HepG2 (cell line): ENCODE data around the gene SLC35F3. TPM values are rescaled to one million over a fixed set of nuclear protein-coding genes. Genes with fewer than 3 reads are reported as not detected.
A peak's percentile ranks its signal among the peaks of the same experiment; 100 is the strongest.

Source experiments
- BORCS8-MEF2B ChIP-seq: sonication (generic); formaldehyde crosslinking; IDR thresholded peaks from 2 replicates; pipeline ENCODE4 v1.8.0; 2022; ENCODE audit warnings: mild to moderate bottlenecking, missing genetic modification reagents
- FOXA1 ChIP-seq, 2 experiments: fragments of 450-650 bp in 1 of 2; sonication (generic) in 1 of 2; formaldehyde crosslinking in 1 of 2; IDR thresholded peaks; 2 replicates each; pipeline versions ENCODE4 v1.4.0 to v1.6.1; 2016 to 2020; ENCODE audit warnings: missing genetic modification reagents in 1 of 2
- FOXJ3 ChIP-seq: sonication (generic); formaldehyde crosslinking; IDR thresholded peaks from 2 replicates; pipeline ENCODE4 v1.4.0; 2020; ENCODE audit warnings: missing genetic modification reagents, mild to moderate bottlenecking, borderline replicate concordance
- HNRNPH1 ChIP-seq: fragments of 200-400 bp; formaldehyde crosslinking; optimal IDR thresholded peaks from 2 replicates; pipeline ENCODE3; 2017; ENCODE audit warnings: mild to moderate bottlenecking, low read depth, low read length
- KLF12 ChIP-seq: sonication (generic); formaldehyde crosslinking; IDR thresholded peaks from 2 replicates; pipeline ENCODE4 v1.4.0; 2020; ENCODE audit warnings: missing genetic modification reagents, borderline replicate concordance
- KLF9 ChIP-seq: IDR thresholded peaks from 2 replicates; pipeline ENCODE4 v1.6.1; 2016; ENCODE audit warnings: low read depth
- ZNF484 ChIP-seq: sonication (generic); formaldehyde crosslinking; IDR thresholded peaks from 2 replicates; pipeline ENCODE4 v1.5.1; 2020; ENCODE audit warnings: mild to moderate bottlenecking, low read depth, missing genetic modification reagents, borderline replicate concordance
- ZNF558 ChIP-seq: sonication (generic); formaldehyde crosslinking; IDR thresholded peaks from 2 replicates; pipeline ENCODE4 v1.9.0; 2022; ENCODE audit warnings: mild to moderate bottlenecking, missing genetic modification reagents, borderline replicate concordance
- ZNF564 ChIP-seq: sonication (generic); formaldehyde crosslinking; IDR thresholded peaks from 2 replicates; pipeline ENCODE4 v1.8.1; 2023; ENCODE audit warnings: mild to moderate bottlenecking, missing genetic modification reagents
- ZNF703 ChIP-seq: sonication (generic); formaldehyde crosslinking; IDR thresholded peaks from 2 replicates; pipeline ENCODE4 v1.5.1; 2020; ENCODE audit warnings: missing genetic modification reagents, mild to moderate bottlenecking, moderate library complexity, borderline replicate concordance
- polyA plus RNA-seq, 8 experiments: library from polyadenylated mRNA; depleted of rRNA in 3 of 8; stranded (reverse) in 7 of 8; unstranded in 1 of 8; fragments of >200 nt; fragmentation: Illumina TruSeq in 4 of 8; extraction: Trizol in 4 of 8; gene quantifications; 2 replicates each; pipeline versions ENCODE4 v1.2.1 to v1.2.3, GENCODE V29; 2011 to 2016; ENCODE audit warnings: low read depth in 4 of 8, missing spikeins in 1 of 8, mixed read lengths in 1 of 8; ENCODE audit not compliant: insufficient read depth in 1 of 8
- total RNA-seq, 5 experiments: library from RNA; depleted of rRNA; stranded (reverse); fragments of >200 nt; fragmentation: Illumina TruSeq; extraction: Trizol; gene quantifications; 2 replicates each; pipeline ENCODE4 v1.2.3, GENCODE V29; 2016; ENCODE audit warnings: low read depth in 1 of 5
- TF ChIP-seq, protein P1 (sequence below): IDR thresholded peaks from 2 replicates; pipeline ENCODE4 v1.6.1; 2016; ENCODE audit warnings: low read depth, missing genetic modification reagents, missing compliant biosample characterization
- TF ChIP-seq, protein P2 (sequence below): fragments of 450-650 bp; IDR thresholded peaks from 2 replicates; pipeline ENCODE4 v1.6.1; 2016
- TF ChIP-seq, protein P3 (sequence below): sonication (generic); formaldehyde crosslinking; IDR thresholded peaks from 2 replicates; pipeline ENCODE4 v1.8.1; 2023; ENCODE audit warnings: mild to moderate bottlenecking, missing genetic modification reagents
- TF ChIP-seq, protein P4 (sequence below): sonication (generic); formaldehyde crosslinking; IDR thresholded peaks from 2 replicates; pipeline ENCODE4 v1.5.0; 2020; ENCODE audit warnings: mild to moderate bottlenecking, missing genetic modification reagents, borderline replicate concordance
- TF ChIP-seq, protein P5 (sequence below): sonication (generic); formaldehyde crosslinking; IDR thresholded peaks from 2 replicates; pipeline ENCODE4 v1.5.0; 2020; ENCODE audit warnings: mild to moderate bottlenecking, missing genetic modification reagents

Gene SLC35F3
- total and polyA plus RNA-seq, 2 of the 13 experiments (the other 11 are each of a cell fraction or from before 2014, with no cell fraction given), result not detected

DNA sequence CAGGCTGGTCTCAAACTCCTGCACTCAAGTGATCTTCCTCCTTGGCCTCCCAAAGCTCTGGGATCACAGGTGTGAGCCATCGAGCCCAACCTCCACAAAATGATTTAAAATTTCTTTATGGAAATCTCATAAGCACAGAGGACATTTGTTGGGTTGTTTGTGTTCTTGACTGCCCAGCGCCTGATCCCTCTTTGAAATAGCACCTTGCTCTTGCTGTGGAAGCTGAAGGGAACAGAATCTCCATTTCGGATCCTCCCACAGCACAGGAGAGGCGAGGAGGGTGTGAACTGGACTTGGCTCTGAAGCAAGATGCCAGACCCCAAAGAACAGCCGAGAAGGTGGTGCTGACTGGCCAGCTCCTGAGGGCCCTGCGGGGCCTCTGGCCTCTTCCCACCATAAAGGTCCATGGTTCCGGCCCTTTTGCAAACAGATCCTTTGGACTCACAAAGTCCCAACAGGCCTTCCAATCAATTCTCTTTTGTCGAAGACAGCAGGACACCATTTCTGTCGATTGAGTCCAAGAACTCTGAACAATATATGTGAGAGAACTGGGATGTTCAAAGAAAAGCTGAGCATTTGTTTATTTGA is 423.2 kb downstream of the SLC35F3 start (continued):
- TF ChIP-seq, protein P1, sequence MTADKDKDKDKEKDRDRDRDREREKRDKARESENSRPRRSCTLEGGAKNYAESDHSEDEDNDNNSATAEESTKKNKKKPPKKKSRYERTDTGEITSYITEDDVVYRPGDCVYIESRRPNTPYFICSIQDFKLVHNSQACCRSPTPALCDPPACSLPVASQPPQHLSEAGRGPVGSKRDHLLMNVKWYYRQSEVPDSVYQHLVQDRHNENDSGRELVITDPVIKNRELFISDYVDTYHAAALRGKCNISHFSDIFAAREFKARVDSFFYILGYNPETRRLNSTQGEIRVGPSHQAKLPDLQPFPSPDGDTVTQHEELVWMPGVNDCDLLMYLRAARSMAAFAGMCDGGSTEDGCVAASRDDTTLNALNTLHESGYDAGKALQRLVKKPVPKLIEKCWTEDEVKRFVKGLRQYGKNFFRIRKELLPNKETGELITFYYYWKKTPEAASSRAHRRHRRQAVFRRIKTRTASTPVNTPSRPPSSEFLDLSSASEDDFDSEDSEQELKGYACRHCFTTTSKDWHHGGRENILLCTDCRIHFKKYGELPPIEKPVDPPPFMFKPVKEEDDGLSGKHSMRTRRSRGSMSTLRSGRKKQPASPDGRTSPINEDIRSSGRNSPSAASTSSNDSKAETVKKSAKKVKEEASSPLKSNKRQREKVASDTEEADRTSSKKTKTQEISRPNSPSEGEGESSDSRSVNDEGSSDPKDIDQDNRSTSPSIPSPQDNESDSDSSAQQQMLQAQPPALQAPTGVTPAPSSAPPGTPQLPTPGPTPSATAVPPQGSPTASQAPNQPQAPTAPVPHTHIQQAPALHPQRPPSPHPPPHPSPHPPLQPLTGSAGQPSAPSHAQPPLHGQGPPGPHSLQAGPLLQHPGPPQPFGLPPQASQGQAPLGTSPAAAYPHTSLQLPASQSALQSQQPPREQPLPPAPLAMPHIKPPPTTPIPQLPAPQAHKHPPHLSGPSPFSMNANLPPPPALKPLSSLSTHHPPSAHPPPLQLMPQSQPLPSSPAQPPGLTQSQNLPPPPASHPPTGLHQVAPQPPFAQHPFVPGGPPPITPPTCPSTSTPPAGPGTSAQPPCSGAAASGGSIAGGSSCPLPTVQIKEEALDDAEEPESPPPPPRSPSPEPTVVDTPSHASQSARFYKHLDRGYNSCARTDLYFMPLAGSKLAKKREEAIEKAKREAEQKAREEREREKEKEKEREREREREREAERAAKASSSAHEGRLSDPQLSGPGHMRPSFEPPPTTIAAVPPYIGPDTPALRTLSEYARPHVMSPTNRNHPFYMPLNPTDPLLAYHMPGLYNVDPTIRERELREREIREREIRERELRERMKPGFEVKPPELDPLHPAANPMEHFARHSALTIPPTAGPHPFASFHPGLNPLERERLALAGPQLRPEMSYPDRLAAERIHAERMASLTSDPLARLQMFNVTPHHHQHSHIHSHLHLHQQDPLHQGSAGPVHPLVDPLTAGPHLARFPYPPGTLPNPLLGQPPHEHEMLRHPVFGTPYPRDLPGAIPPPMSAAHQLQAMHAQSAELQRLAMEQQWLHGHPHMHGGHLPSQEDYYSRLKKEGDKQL, result no peak
- no peak for TF ChIP-seq KLF12 (CRISPR knock-in tag)
- no peak for TF ChIP-seq HNRNPH1
- TF ChIP-seq FOXJ3 (CRISPR knock-in tag), result 0 out of 2 replicates have a peak, but pooled peaks have one; percentile 43
- peak; percentile 80; the same call in 1 of the 2 replicates for TF ChIP-seq KLF9 (CRISPR knock-in tag)
- TF ChIP-seq, protein P2, sequence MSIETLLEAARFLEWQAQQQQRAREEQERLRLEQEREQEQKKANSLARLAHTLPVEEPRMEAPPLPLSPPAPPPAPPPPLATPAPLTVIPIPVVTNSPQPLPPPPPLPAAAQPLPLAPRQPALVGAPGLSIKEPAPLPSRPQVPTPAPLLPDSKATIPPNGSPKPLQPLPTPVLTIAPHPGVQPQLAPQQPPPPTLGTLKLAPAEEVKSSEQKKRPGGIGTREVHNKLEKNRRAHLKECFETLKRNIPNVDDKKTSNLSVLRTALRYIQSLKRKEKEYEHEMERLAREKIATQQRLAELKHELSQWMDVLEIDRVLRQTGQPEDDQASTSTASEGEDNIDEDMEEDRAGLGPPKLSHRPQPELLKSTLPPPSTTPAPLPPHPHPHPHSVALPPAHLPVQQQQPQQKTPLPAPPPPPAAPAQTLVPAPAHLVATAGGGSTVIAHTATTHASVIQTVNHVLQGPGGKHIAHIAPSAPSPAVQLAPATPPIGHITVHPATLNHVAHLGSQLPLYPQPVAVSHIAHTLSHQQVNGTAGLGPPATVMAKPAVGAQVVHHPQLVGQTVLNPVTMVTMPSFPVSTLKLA, result no peak
- TF ChIP-seq BORCS8-MEF2B (CRISPR knock-in tag), result peak; percentile 88
- TF ChIP-seq, protein P3, sequence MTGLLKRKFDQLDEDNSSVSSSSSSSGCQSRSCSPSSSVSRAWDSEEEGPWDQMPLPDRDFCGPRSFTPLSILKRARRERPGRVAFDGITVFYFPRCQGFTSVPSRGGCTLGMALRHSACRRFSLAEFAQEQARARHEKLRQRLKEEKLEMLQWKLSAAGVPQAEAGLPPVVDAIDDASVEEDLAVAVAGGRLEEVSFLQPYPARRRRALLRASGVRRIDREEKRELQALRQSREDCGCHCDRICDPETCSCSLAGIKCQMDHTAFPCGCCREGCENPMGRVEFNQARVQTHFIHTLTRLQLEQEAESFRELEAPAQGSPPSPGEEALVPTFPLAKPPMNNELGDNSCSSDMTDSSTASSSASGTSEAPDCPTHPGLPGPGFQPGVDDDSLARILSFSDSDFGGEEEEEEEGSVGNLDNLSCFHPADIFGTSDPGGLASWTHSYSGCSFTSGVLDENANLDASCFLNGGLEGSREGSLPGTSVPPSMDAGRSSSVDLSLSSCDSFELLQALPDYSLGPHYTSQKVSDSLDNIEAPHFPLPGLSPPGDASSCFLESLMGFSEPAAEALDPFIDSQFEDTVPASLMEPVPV, result peak; percentile 30; the same call in 1 of the 2 replicates
- TF ChIP-seq, protein P4, sequence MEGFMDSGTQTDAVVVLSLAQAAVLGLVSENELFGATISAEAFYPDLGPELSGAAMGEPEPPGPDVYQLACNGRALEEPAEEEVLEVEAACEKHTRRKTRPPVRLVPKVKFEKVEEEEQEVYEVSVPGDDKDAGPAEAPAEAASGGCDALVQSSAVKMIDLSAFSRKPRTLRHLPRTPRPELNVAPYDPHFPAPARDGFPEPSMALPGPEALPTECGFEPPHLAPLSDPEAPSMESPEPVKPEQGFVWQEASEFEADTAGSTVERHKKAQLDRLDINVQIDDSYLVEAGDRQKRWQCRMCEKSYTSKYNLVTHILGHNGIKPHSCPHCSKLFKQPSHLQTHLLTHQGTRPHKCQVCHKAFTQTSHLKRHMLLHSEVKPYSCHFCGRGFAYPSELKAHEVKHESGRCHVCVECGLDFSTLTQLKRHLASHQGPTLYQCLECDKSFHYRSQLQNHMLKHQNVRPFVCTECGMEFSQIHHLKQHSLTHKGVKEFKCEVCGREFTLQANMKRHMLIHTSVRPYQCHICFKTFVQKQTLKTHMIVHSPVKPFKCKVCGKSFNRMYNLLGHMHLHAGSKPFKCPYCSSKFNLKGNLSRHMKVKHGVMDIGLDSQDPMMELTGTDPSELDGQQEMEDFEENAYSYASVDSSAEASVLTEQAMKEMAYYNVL, result peak; percentile 79; the same call in 1 of the 2 replicates
- no peak for TF ChIP-seq FOXA1 (IDR thresholded peaks at IDR 0.05)
- TF ChIP-seq FOXA1 (CRISPR knock-in tag; IDR thresholded peaks at IDR 0.05), result peak; percentile 46; the same call in 1 of the 2 replicates
- no peak for TF ChIP-seq ZNF484 (CRISPR knock-in tag)
- TF ChIP-seq ZNF703 (CRISPR knock-in tag), result no peak; the same call in 1 of the 2 replicates
- peak; percentile 50; the same call in 1 of the 2 replicates for TF ChIP-seq ZNF564
- TF ChIP-seq, protein P5, sequence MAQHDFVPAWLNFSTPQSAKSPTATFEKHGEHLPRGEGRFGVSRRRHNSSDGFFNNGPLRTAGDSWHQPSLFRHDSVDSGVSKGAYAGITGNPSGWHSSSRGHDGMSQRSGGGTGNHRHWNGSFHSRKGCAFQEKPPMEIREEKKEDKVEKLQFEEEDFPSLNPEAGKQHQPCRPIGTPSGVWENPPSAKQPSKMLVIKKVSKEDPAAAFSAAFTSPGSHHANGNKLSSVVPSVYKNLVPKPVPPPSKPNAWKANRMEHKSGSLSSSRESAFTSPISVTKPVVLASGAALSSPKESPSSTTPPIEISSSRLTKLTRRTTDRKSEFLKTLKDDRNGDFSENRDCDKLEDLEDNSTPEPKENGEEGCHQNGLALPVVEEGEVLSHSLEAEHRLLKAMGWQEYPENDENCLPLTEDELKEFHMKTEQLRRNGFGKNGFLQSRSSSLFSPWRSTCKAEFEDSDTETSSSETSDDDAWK, result no peak
- TF ChIP-seq ZNF558 (CRISPR knock-in tag), result no peak
